GM20431 (cell line): ENCODE data around the gene TMEM218.

Source experiments
- in situ Hi-C: fragments of 300-500 bp; cut with MseI, MboI; formaldehyde crosslinking; loops from one replicate; pipeline ENCODE4 v1.15.0; 2020; ENCODE audit warnings: low sequenced_read_pairs; ENCODE audit not compliant: unreplicated experiment

Gene TMEM218

DNA sequence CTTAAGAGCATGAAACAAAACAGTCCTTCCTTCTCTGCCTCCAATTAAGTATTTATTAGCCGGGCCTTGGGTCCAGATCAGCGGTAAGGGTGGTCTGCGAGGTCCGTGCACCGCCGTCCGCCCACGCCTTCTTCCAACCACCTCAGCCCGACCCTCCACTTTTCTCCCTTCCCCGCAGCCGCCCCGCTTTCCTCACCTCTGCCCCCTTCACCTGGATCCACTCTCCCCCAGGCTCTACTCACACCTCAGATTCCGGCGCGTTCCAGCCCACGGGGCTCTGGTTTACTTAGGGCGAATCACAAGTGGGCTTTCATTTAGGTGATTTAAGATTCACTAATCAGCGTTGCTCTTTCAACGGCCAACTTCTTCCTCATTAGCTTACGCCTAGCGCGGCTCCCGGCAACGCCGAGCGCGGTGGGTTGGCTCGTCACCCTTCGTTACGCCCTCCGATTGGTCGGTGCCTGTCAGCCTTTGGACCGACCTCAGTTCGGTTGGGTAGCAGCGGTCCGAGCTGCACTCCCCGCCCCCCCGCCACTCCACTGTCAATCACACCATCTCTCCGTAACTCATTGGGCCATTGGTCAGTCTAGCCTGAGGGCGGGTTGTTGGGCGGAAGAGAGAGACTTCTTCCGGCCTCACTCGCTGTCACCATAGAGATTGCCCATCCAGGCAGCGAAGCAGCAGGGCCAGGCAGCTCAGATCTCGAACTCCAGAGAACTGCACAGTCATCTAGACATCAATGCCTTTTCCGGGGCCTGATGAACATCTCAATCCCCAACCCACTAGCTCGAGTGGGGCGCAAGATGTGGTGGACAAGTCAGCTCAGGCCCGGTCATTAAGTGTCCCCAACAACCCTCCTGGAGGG is at the start of gene TMEM218:
TSS of gene TMEM218 (minus strand) at position 284 of the 865 bp plus-strand sequence. CDS start 9,385 bp downstream, outside the sequence.
- in situ Hi-C loops: no loop called here

GRCh38 chr11:125157953-125158680 is 46.7 kb upstream of the TMEM218 start:
- in situ Hi-C loops: no loop called here

DNA sequence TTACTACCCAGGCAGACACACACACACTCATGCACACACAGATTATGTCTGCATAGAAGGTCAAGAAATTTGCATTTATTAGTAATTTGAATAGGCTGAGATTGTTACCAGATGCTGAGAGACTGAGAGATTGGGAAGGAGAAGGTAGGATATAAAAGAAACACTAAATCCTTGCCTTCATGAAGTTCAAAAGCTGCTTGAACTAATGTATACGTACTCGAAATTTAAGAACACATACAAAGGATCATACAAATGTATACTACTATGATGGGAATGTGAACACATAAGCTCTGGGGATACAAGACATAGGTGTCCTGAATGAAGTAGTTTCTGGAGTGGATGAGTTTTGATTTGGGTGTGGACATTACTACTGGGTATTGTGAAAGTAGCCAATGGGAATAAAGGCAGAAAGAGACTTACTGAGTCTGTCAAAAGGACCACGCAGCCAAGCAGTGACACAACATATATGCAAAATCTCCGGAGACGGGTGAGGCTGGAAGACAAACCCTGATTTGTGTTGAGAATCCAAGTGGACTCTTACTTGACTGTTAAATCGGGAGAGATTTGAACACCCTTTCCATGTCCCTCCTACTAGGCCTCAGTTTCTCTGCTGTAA is 45.8 kb upstream of the TMEM218 start:
- in situ Hi-C loops: no loop called here

DNA sequence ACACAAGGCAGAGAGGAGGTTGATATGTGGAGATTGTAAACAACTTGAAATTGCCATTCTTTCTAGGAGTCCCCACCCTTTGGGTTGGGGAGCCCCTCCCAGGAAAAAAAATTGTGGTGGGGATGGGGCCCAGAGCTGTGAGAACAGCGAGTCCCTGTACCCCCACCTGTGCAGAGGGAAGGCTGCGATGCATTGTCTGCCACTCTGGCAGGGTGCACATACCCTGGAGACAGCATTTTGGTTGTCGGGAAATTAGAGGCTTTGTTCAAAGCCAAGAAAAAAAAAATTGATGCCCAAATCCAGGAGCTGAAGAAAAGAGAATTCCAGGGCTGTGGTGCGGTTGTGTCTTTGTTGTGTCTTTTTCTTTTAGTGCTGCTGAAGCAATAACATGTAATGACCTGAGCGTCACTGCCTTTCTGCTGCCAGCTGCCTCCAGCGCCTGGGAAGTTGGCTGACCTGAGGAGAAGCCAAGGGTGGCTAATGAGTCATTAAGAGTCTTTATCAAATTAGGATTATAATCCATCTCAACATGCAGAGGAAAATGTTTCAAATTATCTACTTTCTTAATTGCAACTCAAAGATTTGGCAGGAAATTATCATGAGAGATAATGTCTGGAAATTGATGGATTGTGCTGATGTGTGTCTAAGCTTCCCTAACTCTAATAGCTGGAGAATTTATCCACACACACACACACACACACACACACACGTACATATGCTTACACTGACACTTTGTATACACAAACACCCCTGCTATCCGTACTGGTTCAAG is 45.1 kb upstream of the TMEM218 start:
- in situ Hi-C loops: no loop called here

DNA sequence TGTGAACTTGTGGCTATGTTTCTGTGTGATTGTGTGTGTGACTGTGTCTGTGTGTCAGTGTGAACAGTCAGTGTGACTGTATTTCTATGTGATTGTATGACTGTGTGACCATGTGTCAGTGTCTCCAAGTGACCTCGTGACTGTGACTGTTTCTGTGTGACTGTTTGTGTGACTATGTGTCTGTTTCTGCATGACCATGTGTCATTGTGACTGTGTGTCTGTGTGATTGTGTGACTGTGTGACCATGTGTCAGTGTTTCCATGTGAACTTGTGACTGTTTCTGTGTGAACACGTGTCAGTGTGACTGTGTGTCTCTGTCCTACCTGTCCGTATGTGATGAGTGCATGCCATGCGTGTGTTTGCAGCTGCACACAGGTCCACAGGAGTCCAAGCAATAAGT is 44.3 kb upstream of the TMEM218 start:
- in situ Hi-C loops: no loop called here

GRCh38 chr11:125155100-125155444 is 43.6 kb upstream of the TMEM218 start:
- in situ Hi-C loops: no loop called here

GRCh38 chr11:125154378-125155099 is 43.1 kb upstream of the TMEM218 start:
- in situ Hi-C loops: no loop called here

- in situ Hi-C loops: no loop called here
These were observed 42.4 kb upstream of the TMEM218 start for GRCh38 chr11:125153837-125154236.

GRCh38 chr11:125148743-125149142 is 37.3 kb upstream of the TMEM218 start:
- in situ Hi-C loops: loop anchor here (10.0 kb wide), 1 partner anchor 194 kb away; the partner anchor contains the start of gene CCDC15

DNA sequence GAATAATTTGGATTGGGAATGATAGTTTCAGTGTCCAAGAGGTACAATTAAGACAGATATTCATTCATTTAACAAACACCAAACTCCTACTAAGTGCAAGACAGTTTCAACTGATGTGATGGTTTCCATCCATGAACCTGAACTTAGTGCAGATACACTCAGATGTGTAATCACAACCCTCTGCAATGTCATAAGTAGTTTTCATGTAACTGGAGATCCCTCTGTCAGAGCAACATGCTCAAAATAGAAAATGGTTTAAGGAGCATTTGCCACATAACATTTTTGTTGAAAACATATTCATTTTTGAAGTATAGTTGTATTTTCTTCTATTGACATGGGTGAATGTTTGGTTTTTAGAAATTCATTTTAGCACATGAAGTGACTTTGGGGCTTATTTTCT is 36.6 kb upstream of the TMEM218 start:
- in situ Hi-C loops: loop anchor here (10.0 kb wide), 1 partner anchor 193 kb away; the partner anchor contains the start of gene CCDC15

- in situ Hi-C loops: loop anchor here (10.0 kb wide), 1 partner anchor 192 kb away; the partner anchor contains the start of gene CCDC15
These were observed 35.9 kb upstream of the TMEM218 start for GRCh38 chr11:125147280-125147679.

GRCh38 chr11:125146232-125146631 is 34.8 kb upstream of the TMEM218 start:
- in situ Hi-C loops: loop anchor here (10.0 kb wide), 1 partner anchor 191 kb away; the partner anchor contains the start of gene CCDC15

- in situ Hi-C loops: loop anchor here (10.0 kb wide), 1 partner anchor 187 kb away; the partner anchor contains the start of gene CCDC15
These were observed 30.5 kb upstream of the TMEM218 start for GRCh38 chr11:125141686-125142535.

DNA sequence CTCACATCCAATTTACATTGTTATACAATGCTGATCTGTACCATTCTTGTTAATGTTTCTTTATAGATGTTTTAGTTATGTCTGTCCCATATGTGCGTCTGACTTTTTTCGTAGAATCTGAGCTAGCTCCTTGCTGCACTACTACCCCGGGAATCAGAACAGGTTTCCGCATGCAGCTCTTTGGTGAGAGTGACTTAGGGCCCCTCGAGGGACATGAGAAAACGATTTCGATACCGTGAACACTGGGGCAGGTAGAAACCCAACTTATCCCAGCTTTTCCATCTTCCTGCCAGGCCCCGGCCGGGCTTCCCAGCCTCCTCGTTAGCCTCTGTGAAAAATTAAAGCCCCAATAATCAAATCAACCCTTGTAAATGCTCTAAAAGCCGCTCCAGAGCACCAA is 29.8 kb upstream of the TMEM218 start:
- in situ Hi-C loops: loop anchor here (10.0 kb wide), 1 partner anchor 186 kb away; the partner anchor contains the start of gene CCDC15

- in situ Hi-C loops: loop anchor here (10.0 kb wide), 1 partner anchor 185 kb away; the partner anchor contains the start of gene CCDC15
These were observed 28.8 kb upstream of the TMEM218 start for GRCh38 chr11:125140233-125140632.

DNA sequence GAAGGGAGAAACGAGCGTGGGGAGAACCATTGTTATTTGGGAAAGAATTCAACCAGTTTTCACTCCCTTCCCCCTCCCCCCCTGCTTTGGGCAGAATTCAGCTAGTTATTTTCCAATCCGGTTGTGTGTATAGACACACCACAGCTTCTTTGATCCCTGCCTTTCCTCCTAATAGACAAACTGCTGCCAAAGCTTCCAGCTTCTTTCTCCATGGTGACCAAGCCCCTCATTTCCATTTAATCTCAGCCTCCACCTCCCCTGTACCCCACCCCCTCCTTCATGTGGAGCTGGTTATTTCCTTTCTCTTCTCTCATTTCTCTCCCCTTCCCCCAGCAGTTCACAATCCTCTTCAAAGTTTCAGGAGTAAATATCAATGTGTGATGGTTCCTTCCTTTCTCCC is 28.4 kb upstream of the TMEM218 start:
- in situ Hi-C loops: loop anchor here (10.0 kb wide), 2 partner anchors 165 to 185 kb away; partner anchors contain the start of gene CCDC15

- in situ Hi-C loops: loop anchor here (10.0 kb wide), 1 partner anchor 164 kb away; no protein-coding TSS in a partner anchor
These were observed 27.5 kb upstream of the TMEM218 start for GRCh38 chr11:125138966-125139365.

DNA sequence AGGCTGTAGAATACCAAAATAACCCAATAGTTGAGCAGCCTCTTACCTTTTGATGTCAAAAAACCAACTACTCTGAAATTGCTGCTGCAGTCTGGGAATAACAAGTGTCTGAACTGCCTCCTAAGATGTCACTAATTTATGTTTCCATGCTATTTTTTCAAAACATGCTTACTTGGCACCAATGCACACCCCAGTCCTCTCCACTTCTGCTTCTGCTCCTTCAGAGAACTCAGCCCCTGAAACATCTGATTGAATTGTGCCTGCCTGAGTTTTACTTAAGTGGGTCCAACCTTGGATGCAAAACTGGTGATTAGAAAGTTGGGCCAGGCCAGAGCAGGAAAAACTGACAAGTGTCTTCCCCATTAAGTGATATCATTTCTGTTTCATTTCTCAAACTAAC is 24.6 kb upstream of the TMEM218 start:
- in situ Hi-C loops: loop anchor here (10.0 kb wide), 1 partner anchor 161 kb away; no protein-coding TSS in a partner anchor
